Trophoblast cell (in vitro differentiated cells and primary cell): Measurements from ENCODE around the gene SLC13A2.
"Not testable (repeated sequence)": the region's sequence is repeated elsewhere in the genome, so short reads cannot be mapped to it uniquely, and the experiment has no call there.

Experiments
- DNase-seq, 2 donors: peaks; one replicate each; pipeline ENCODE4 v3.0.0-alpha.2; 2016
- H2AFZ ChIP-seq: 2 replicates; pipeline ENCODE4 v1.6.1; 2013; ENCODE audit warnings: low read length, moderate library complexity, mild to moderate bottlenecking; ENCODE audit not compliant: insufficient read depth, poor library complexity
- H2AK5ac ChIP-seq: 2 replicates; pipeline ENCODE4 v1.6.1; 2013; ENCODE audit warnings: mild to moderate bottlenecking, low read length
- H2BK120ac ChIP-seq: 2 replicates; pipeline ENCODE4 v1.6.1; 2013; ENCODE audit warnings: low read length, mild to moderate bottlenecking, moderate library complexity; ENCODE audit not compliant: insufficient read depth, poor library complexity
- H2BK12ac ChIP-seq: 2 replicates; pipeline ENCODE4 v1.6.1; 2013; ENCODE audit warnings: mild to moderate bottlenecking, low read length, moderate library complexity
- H2BK5ac ChIP-seq: 2 replicates; pipeline ENCODE4 v1.6.1; 2013; ENCODE audit warnings: low read length, low read depth, moderate library complexity, mild to moderate bottlenecking; ENCODE audit not compliant: poor library complexity
- H3K14ac ChIP-seq: 2 replicates; pipeline ENCODE4 v1.6.1; 2013; ENCODE audit warnings: mild to moderate bottlenecking, low read length
- H3K18ac ChIP-seq: 2 replicates; pipeline ENCODE4 v1.6.1; 2013; ENCODE audit warnings: mild to moderate bottlenecking, low read length
- H3K23ac ChIP-seq: 2 replicates; pipeline ENCODE4 v1.6.1; 2013; ENCODE audit warnings: low read length
- H3K27ac ChIP-seq: 2 replicates; pipeline ENCODE4 v1.5.1; 2013; ENCODE audit warnings: low read depth, mild to moderate bottlenecking, inconsistent platforms, low read length, moderate library complexity
- H3K27me3 ChIP-seq: 2 replicates; pipeline ENCODE4 v1.6.1; 2013; ENCODE audit warnings: inconsistent platforms, mild to moderate bottlenecking, low read length, moderate library complexity; ENCODE audit not compliant: insufficient read depth
- H3K36me3 ChIP-seq, 2 experiments: 1 replicate in 1 of 2; 2 replicates in 1 of 2; pipeline ENCODE4 v1.6.1; 2013; ENCODE audit warnings: low read length in 2 of 2, mild to moderate bottlenecking in 2 of 2, moderate library complexity in 1 of 2; ENCODE audit not compliant: insufficient read depth in 2 of 2, control insufficient read depth in 1 of 2
- H3K4ac ChIP-seq: 2 replicates; pipeline ENCODE4 v1.6.1; 2013; ENCODE audit warnings: low read depth, mild to moderate bottlenecking, low read length, moderate library complexity
- H3K4me1 ChIP-seq, 2 experiments: 1 replicate in 1 of 2; 2 replicates in 1 of 2; pipeline ENCODE4 v1.6.1; 2013; ENCODE audit warnings: low read length in 2 of 2, mild to moderate bottlenecking in 2 of 2, moderate library complexity in 1 of 2; ENCODE audit not compliant: insufficient read depth in 2 of 2, control insufficient read depth in 1 of 2
- H3K4me2 ChIP-seq: 2 replicates; pipeline ENCODE4 v1.6.1; 2013; ENCODE audit warnings: inconsistent platforms, mild to moderate bottlenecking, low read length, moderate library complexity
- H3K4me3 ChIP-seq: 2 replicates; pipeline ENCODE4 v1.5.1; 2013; ENCODE audit warnings: mild to moderate bottlenecking, low read depth, low read length, inconsistent platforms
- H3K79me1 ChIP-seq: one replicate; pipeline ENCODE4 v1.6.1; 2013; ENCODE audit warnings: low read length
- H3K79me2 ChIP-seq: 2 replicates; pipeline ENCODE4 v1.6.1; 2013; ENCODE audit warnings: low read length, mild to moderate bottlenecking; ENCODE audit not compliant: control insufficient read depth, insufficient read depth, poor library complexity
- H3K9ac ChIP-seq: 2 replicates; pipeline ENCODE4 v1.6.1; 2013; ENCODE audit warnings: mild to moderate bottlenecking, low read length
- H3K9me3 ChIP-seq: 2 replicates; pipeline ENCODE4 v1.6.1; 2013; ENCODE audit warnings: low read depth, mild to moderate bottlenecking, control low read depth, inconsistent platforms, low read length; ENCODE audit not compliant: insufficient read depth
- H4K12ac ChIP-seq: 2 replicates; pipeline ENCODE4 v1.6.1; 2013; ENCODE audit warnings: low read depth, mild to moderate bottlenecking, low read length, moderate library complexity
- H4K8ac ChIP-seq: 2 replicates; pipeline ENCODE4 v1.6.1; 2013; ENCODE audit warnings: low read depth, mild to moderate bottlenecking, low read length, moderate library complexity
- H4K91ac ChIP-seq: one replicate; pipeline ENCODE4 v1.6.1; 2013; ENCODE audit warnings: low read depth, mild to moderate bottlenecking, low read length, moderate library complexity
- WGBS: extraction: QIAGEN DNeasy Blood & Tissue Kit; methylation state at CpG from one replicate; pipeline ENCODE4 v1.1.7; 2013; ENCODE audit warnings: missing lambda C conversion rate; ENCODE audit not compliant: insufficient read length, insufficient coverage; ENCODE audit errors: extremely low coverage; 5-methylcytosine and 5-hydroxymethylcytosine counted together

The SLC13A2 gene

GRCh38 chr17:28519236-28519635 is 45.8 kb downstream of the SLC13A2 start:
- no peaks in the 10 kb centered on the region for H3K4me1 ChIP-seq
- WGBS = no CpG with 5 or more reads among the region's 5 CpGs
- no peak overlapping the region for H2AFZ ChIP-seq
- no peak overlapping the region for H4K12ac ChIP-seq
- H2BK120ac ChIP-seq = no peak overlapping the region
- H2AK5ac ChIP-seq = no peak overlapping the region
- H2BK5ac ChIP-seq = no peak overlapping the region
- H4K91ac ChIP-seq = no peak overlapping the region
- no peaks in the 10 kb centered on the region for H3K27me3 ChIP-seq
- H3K79me1 ChIP-seq = no peaks in the 10 kb centered on the region
- H3K23ac ChIP-seq = no peak overlapping the region
- no peak for DNase-seq
- no peaks in the 10 kb centered on the region for H3K79me2 ChIP-seq
- H4K8ac ChIP-seq = no peak overlapping the region
- H3K9ac ChIP-seq = no peak overlapping the region
- H3K4ac ChIP-seq = no peak overlapping the region
- no peak overlapping the region for H3K14ac ChIP-seq
- H3K18ac ChIP-seq = no peak overlapping the region
- H3K4me2 ChIP-seq = no peak overlapping the region
- H3K36me3 ChIP-seq = no peaks in the 10 kb centered on the region
- no peak overlapping the region for H3K27ac ChIP-seq
- no peak overlapping the region for H2BK12ac ChIP-seq
- H3K4me3 ChIP-seq = no peak overlapping the region
- H3K9me3 ChIP-seq = peaks cover 10% of the 10 kb centered on the region

GRCh38 chr17:28520687-28521086 is 47.2 kb downstream of the SLC13A2 start:
- H3K4me3 ChIP-seq = no peak overlapping the region
- peaks cover 5% of the 10 kb centered on the region for H3K9me3 ChIP-seq
- H3K27ac ChIP-seq = no peak overlapping the region
- H3K14ac ChIP-seq = no peak overlapping the region
- H3K18ac ChIP-seq = no peak overlapping the region
- no CpG with 5 or more reads among the region's 6 CpGs for WGBS
- H4K12ac ChIP-seq = no peak overlapping the region
- H4K91ac ChIP-seq = no peak overlapping the region
- no peaks in the 10 kb centered on the region for H3K27me3 ChIP-seq
- no peak overlapping the region for H3K9ac ChIP-seq
- H4K8ac ChIP-seq = no peak overlapping the region
- H3K23ac ChIP-seq = no peak overlapping the region
- no peaks in the 10 kb centered on the region for H3K79me1 ChIP-seq
- no peak overlapping the region for H2BK5ac ChIP-seq
- no peak overlapping the region for H2BK120ac ChIP-seq
- H2AK5ac ChIP-seq = no peak overlapping the region
- peaks cover 8 to 9% of the 10 kb centered on the region in 2 experiments for H3K4me1 ChIP-seq
- no peaks in the 10 kb centered on the region for H3K79me2 ChIP-seq
- H3K4me2 ChIP-seq = no peak overlapping the region
- no peak overlapping the region for H3K4ac ChIP-seq
- DNase-seq = no peak
- H3K36me3 ChIP-seq = no peaks in the 10 kb centered on the region
- no peak overlapping the region for H2AFZ ChIP-seq
- H2BK12ac ChIP-seq = no peak overlapping the region

GRCh38 chr17:28521311-28522085 is 48.1 kb downstream of the SLC13A2 start:
- no peak overlapping the region for H2BK5ac ChIP-seq
- no peaks in the 10 kb centered on the region for H3K79me1 ChIP-seq
- no peak overlapping the region for H2BK120ac ChIP-seq
- H3K9ac ChIP-seq = no peak overlapping the region
- H3K27me3 ChIP-seq = no peaks in the 10 kb centered on the region
- no peak overlapping the region for H2BK12ac ChIP-seq
- DNase-seq = no peak
- no peaks in the 10 kb centered on the region for H3K9me3 ChIP-seq
- H3K4me2 ChIP-seq = no peak overlapping the region
- no peak overlapping the region for H4K8ac ChIP-seq
- no peak overlapping the region for H3K27ac ChIP-seq
- H3K4ac ChIP-seq = no peak overlapping the region
- H3K18ac ChIP-seq = no peak overlapping the region
- no CpG with 5 or more reads among the region's 21 CpGs for WGBS
- H4K91ac ChIP-seq = no peak overlapping the region
- H2AFZ ChIP-seq = no peak overlapping the region
- H3K79me2 ChIP-seq = no peaks in the 10 kb centered on the region
- no peak overlapping the region for H2AK5ac ChIP-seq
- no peak overlapping the region for H3K14ac ChIP-seq
- H3K23ac ChIP-seq = no peak overlapping the region
- H3K4me1 ChIP-seq = peaks cover 8 to 9% of the 10 kb centered on the region in 2 experiments
- H3K36me3 ChIP-seq = no peaks in the 10 kb centered on the region
- no peak overlapping the region for H3K4me3 ChIP-seq
- no peak overlapping the region for H4K12ac ChIP-seq

- H3K36me3 ChIP-seq, H3K14ac ChIP-seq, H2AFZ ChIP-seq, H2AK5ac ChIP-seq, H2BK120ac ChIP-seq, H3K27me3 ChIP-seq, H3K9me3 ChIP-seq, DNase-seq, H3K79me1 ChIP-seq, H3K79me2 ChIP-seq, H3K4me2 ChIP-seq, H3K4me3 ChIP-seq, H3K9ac ChIP-seq, H3K4ac ChIP-seq, H3K27ac ChIP-seq, H2BK5ac ChIP-seq, H4K91ac ChIP-seq, H4K12ac ChIP-seq, H3K23ac ChIP-seq, H3K18ac ChIP-seq, H4K8ac ChIP-seq, H2BK12ac ChIP-seq: not testable (repeated sequence)
- no CpG with 5 or more reads among the region's 4 CpGs for WGBS
- peaks cover 9 to 11% of the 10 kb centered on the region in 2 experiments for H3K4me1 ChIP-seq
Observed at GRCh38 chr17:28522281-28522680, 48.8 kb downstream of the SLC13A2 start.
